ENCODE results near the gene ATG4B.
"Not testable (repeated sequence)": the region's sequence is repeated elsewhere in the genome, so short reads cannot be mapped to it uniquely, and the experiment has no call there.

The ATG4B gene

GRCh38 chr2:241640165-241640795 lies 2.8 kb downstream of the ATG4B start:
- no peak for DNase-seq (ENCODE audit: low spot score)

GRCh38 chr2:241641631-241642030 lies 4.1 kb downstream of the ATG4B start:
- no peak for DNase-seq (ENCODE audit: low spot score)

GRCh38 chr2:241645056-241645914 lies 7.8 kb downstream of the ATG4B start:
- no peak for DNase-seq (ENCODE audit: low spot score)

- no peak for DNase-seq (ENCODE audit: low spot score)
Measured at GRCh38 chr2:241645915-241646645, 8.6 kb downstream of the ATG4B start.

- DNase-seq (ENCODE audit: low spot score) = no peak
Measured at GRCh38 chr2:241648453-241648852, 11.0 kb downstream of the ATG4B start.

GRCh38 chr2:241649404-241649803 lies 11.9 kb downstream of the ATG4B start:
- no peak for DNase-seq (ENCODE audit: low spot score)

- DNase-seq (ENCODE audit: low spot score) = no peak
Measured at GRCh38 chr2:241649927-241650326, 12.4 kb downstream of the ATG4B start.

GRCh38 chr2:241652142-241652541 lies 14.6 kb downstream of the ATG4B start:
- DNase-seq (ENCODE audit: low spot score) = no peak

GRCh38 chr2:241652722-241653121 lies 15.2 kb downstream of the ATG4B start:
- DNase-seq (ENCODE audit: low spot score) = no peak

GRCh38 chr2:241653210-241653750 lies 15.8 kb downstream of the ATG4B start:
- DNase-seq (ENCODE audit: low spot score) = no peak

- DNase-seq (ENCODE audit: low spot score) = no peak
Measured at GRCh38 chr2:241654551-241654950, 17.1 kb downstream of the ATG4B start.

- no peak for DNase-seq (ENCODE audit: low spot score)
Measured at GRCh38 chr2:241655516-241656189, 18.2 kb downstream of the ATG4B start.

- DNase-seq (ENCODE audit: low spot score) = no peak
Measured at GRCh38 chr2:241656190-241656741, 18.8 kb downstream of the ATG4B start.

- no peak for DNase-seq (ENCODE audit: low spot score)
Measured at GRCh38 chr2:241657786-241658254, 20.3 kb downstream of the ATG4B start.

GRCh38 chr2:241658296-241658695 lies 20.8 kb downstream of the ATG4B start:
- DNase-seq (ENCODE audit: low spot score) = no peak

- peak; percentile 47 for DNase-seq (ENCODE audit: low spot score)
Measured at GRCh38 chr2:241659150-241659739, 21.8 kb downstream of the ATG4B start.

GRCh38 chr2:241660593-241661213 lies 23.2 kb downstream of the ATG4B start:
- no peak for DNase-seq (ENCODE audit: low spot score)

- DNase-seq (ENCODE audit: low spot score) = not testable (repeated sequence)
Measured at GRCh38 chr2:241662731-241663130, 25.2 kb downstream of the ATG4B start.

GRCh38 chr2:241665731-241666440 lies 28.4 kb downstream of the ATG4B start:
- no peak for DNase-seq (ENCODE audit: low spot score)

Measured in kidney capillary endothelial cell (primary cell).